PC-9 (cell line): Measurements from ENCODE around the gene RANBP10. TPM values are rescaled to one million over a fixed set of nuclear protein-coding genes. Genes with fewer than 3 reads are reported as not detected.

Source experiments
- BruUV-seq: library from RNA; stranded (reverse); fragments of 400-500 nt; replicated peaks from 2 replicates; lab custom pipeline; 2021; lab: Mats Ljungman, UMichigan
- CTCF ChIA-PET: fragments of 300-600 bp; sonication (Branson Sonifier 250); formaldehyde crosslinking; loops from one replicate; lab custom pipeline; 2022; ENCODE audit warnings: antibody characterized with exemption; lab: Charles Lee
- POLR2A ChIA-PET: fragments of 300-600 bp; sonication (Branson Sonifier 250); formaldehyde crosslinking; loops from one replicate; lab custom pipeline; 2022; ENCODE audit warnings: antibody characterized with exemption; ENCODE audit not compliant: unreplicated experiment; lab: Charles Lee
- DNase-seq, 2 experiments: peaks; one replicate each; pipeline versions ENCODE4 v3.0.0 to v3.0.0-alpha.2; 2015 to 2022; ENCODE audit warnings: mixed read lengths in 1 of 2
- H2AFZ ChIP-seq: fragments of 200-600 bp; sonication (generic); 2 replicates; pipeline ENCODE4 v1.8.1; 2017; ENCODE audit warnings: antibody characterized with exemption
- H3F3A ChIP-seq: fragments of 200-600 bp; sonication (generic); 2 replicates; pipeline ENCODE4 v1.8.1; 2017; ENCODE audit warnings: antibody characterized with exemption, mild to moderate bottlenecking, low read depth; ENCODE audit not compliant: insufficient read depth
- H3K27ac ChIP-seq: fragments of 200-600 bp; sonication (generic); 2 replicates; pipeline ENCODE4 v1.6.1; 2016; ENCODE audit warnings: mixed run types
- H3K27me3 ChIP-seq: fragments of 200-600 bp; sonication (generic); 2 replicates; pipeline ENCODE4 v1.6.1; 2016; ENCODE audit warnings: low read depth, mixed run types; ENCODE audit not compliant: insufficient read depth
- H3K36me3 ChIP-seq: fragments of 200-600 bp; sonication (generic); 2 replicates; pipeline ENCODE4 v1.6.1; 2016; ENCODE audit warnings: low read depth, mixed run types
- H3K4me1 ChIP-seq: fragments of 200-600 bp; sonication (generic); replicated peaks from 2 replicates; pipeline ENCODE4 v1.6.1; 2016; ENCODE audit warnings: mixed run types; ENCODE audit not compliant: insufficient read depth
- H3K4me2 ChIP-seq: fragments of 200-600 bp; sonication (generic); 2 replicates; pipeline ENCODE4 v1.6.1; 2017; ENCODE audit warnings: mixed run types
- H3K4me3 ChIP-seq: fragments of 200-600 bp; sonication (generic); 2 replicates; pipeline ENCODE4 v1.6.1; 2016; ENCODE audit warnings: mixed run types
- H3K79me2 ChIP-seq: fragments of 200-600 bp; sonication (generic); 2 replicates; pipeline ENCODE4 v1.6.1; 2017; ENCODE audit warnings: low read depth, mixed run types
- H3K9me2 ChIP-seq: fragments of 200-600 bp; sonication (generic); 2 replicates; pipeline ENCODE4 v1.8.1; 2017; ENCODE audit warnings: mild to moderate bottlenecking; ENCODE audit not compliant: insufficient read depth
- H3K9me3 ChIP-seq: fragments of 200-600 bp; sonication (generic); 2 replicates; pipeline ENCODE4 v1.8.1; 2016; ENCODE audit warnings: low read depth; ENCODE audit not compliant: insufficient read depth
- H4K20me1 ChIP-seq: fragments of 200-600 bp; sonication (generic); 2 replicates; pipeline ENCODE4 v1.8.1; 2017; ENCODE audit not compliant: insufficient read depth
- EZH2 ChIP-seq: fragments of 200-600 bp; sonication (generic); IDR thresholded peaks from 2 replicates; pipeline ENCODE4 v1.8.0; 2017; ENCODE audit warnings: antibody characterized with exemption, low read depth
- intact Hi-C: fragments of 100-400 bp; cut with micrococcal nuclease; formaldehyde crosslinking; loops from one replicate; pipeline ENCODE4 v1.10.0; 2022; ENCODE audit not compliant: unreplicated experiment
- total RNA-seq: library from RNA; stranded (reverse); gene quantifications from 2 replicates; pipeline ENCODE4 v1.2.3, GENCODE V29; 2021
- TF ChIP-seq, protein P1 (sequence below): fragments of 200-600 bp; sonication (generic); conservative IDR thresholded peaks from 2 replicates; pipeline ENCODE4 v1.6.1; 2017; ENCODE audit warnings: mixed run types, antibody characterized with exemption, mild to moderate bottlenecking, moderate library complexity

Gene RANBP10
- total RNA-seq, 1 experiment from 2014 or later = 21.0 TPM

- Histone ChIP-seq H4K20me1 (no peaks in the 10 kb centered on the region; the same call in 1 of the 2 replicates), H3K9me2 (no peaks in the 10 kb centered on the region), H2AFZ (no peak overlapping the region), H3K4me3 (no peak overlapping the region), H3K27me3 (no peaks in the 10 kb centered on the region), H3K79me2 (peaks cover 57% of the 10 kb centered on the region), H3K27ac (no peak overlapping the region), H3F3A (no peaks in the 10 kb centered on the region), H3K9me3 (no peaks in the 10 kb centered on the region), H3K4me2 (no peak overlapping the region), H3K36me3 (peaks cover 6% of the 10 kb centered on the region; the same call in 1 of the 2 replicates), H3K4me1 (peaks cover 8% of the 10 kb centered on the region)
- TF ChIP-seq EZH2 = no peak
- TF ChIP-seq, protein P1, sequence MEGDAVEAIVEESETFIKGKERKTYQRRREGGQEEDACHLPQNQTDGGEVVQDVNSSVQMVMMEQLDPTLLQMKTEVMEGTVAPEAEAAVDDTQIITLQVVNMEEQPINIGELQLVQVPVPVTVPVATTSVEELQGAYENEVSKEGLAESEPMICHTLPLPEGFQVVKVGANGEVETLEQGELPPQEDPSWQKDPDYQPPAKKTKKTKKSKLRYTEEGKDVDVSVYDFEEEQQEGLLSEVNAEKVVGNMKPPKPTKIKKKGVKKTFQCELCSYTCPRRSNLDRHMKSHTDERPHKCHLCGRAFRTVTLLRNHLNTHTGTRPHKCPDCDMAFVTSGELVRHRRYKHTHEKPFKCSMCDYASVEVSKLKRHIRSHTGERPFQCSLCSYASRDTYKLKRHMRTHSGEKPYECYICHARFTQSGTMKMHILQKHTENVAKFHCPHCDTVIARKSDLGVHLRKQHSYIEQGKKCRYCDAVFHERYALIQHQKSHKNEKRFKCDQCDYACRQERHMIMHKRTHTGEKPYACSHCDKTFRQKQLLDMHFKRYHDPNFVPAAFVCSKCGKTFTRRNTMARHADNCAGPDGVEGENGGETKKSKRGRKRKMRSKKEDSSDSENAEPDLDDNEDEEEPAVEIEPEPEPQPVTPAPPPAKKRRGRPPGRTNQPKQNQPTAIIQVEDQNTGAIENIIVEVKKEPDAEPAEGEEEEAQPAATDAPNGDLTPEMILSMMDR = no peak
- no peak for DNase-seq
- CTCF ChIA-PET = no interaction called here
- intact Hi-C loops = no loop called here
- no TSS peak for BruUV-seq
- POLR2A ChIA-PET = no interaction called here
Observed at GRCh38 chr16:67801241-67801640, 5.1 kb downstream of the RANBP10 start.

DNA sequence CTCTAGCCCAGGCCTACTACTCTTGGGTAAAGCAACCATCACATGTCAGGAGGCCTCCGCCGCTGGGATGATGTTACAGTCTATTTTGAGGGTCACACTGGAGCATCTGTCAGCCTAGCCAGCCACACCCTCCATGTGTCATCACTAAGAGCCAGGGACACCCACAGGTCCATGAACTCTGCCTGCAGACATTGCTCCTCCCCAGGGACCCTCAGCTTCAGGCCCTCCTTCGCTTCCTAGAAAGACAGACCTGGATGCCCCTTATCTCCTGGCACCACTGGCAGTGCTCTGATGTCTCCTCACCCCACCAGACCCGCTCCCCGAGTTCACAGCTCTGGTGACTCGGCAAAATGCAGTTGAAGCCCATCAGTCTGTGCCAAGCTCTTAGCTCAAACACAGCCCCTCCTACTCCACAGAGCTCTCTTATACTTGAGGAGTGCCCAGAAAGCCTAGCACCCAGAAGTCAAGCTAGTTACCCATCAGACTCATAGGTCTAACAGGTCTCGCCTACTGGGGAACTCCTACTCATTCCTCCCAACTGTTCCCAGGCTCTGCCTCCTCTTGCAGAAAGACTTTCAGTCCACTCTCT, 5.9 kb downstream of the RANBP10 start:
- Histone ChIP-seq H3K36me3 (peaks cover 6% of the 10 kb centered on the region; the same call in 1 of the 2 replicates), H4K20me1 (no peaks in the 10 kb centered on the region; the same call in 1 of the 2 replicates), H3K9me3 (no peaks in the 10 kb centered on the region), H3F3A (no peaks in the 10 kb centered on the region), H3K9me2 (no peaks in the 10 kb centered on the region), H3K79me2 (peaks cover 49% of the 10 kb centered on the region), H3K27ac (no peak overlapping the region), H2AFZ (no peak overlapping the region), H3K4me2 (no peak overlapping the region), H3K27me3 (no peaks in the 10 kb centered on the region), H3K4me3 (no peak overlapping the region), H3K4me1 (peaks cover 8% of the 10 kb centered on the region)
- no peak for TF ChIP-seq EZH2
- TF ChIP-seq, protein P1 = no peak
- intact Hi-C loops = no loop called here
- POLR2A ChIA-PET = no interaction called here
- no TSS peak for BruUV-seq
- DNase-seq = no peak
- CTCF ChIA-PET = no interaction called here

GRCh38 chr16:67796099-67796718, 10.2 kb downstream of the RANBP10 start:
- H3K4me3 ChIP-seq = no peak overlapping the region
- no TSS peak for BruUV-seq
- no peaks in the 10 kb centered on the region for H3K36me3 ChIP-seq
- H3K4me1 ChIP-seq = no peaks in the 10 kb centered on the region
- ChIA-PET CTCF (interaction anchor here (0.6 kb wide), 1 partner anchor 18 kb away, joined by 4 read pairs; no protein-coding TSS in a partner anchor), POLR2A (interaction anchor here (0.5 to 0.6 kb wide), 2 partner anchors 8 to 231 kb away, joined by 3 read pairs; no protein-coding TSS in a partner anchor)
- H3K79me2 ChIP-seq = peaks cover 16% of the 10 kb centered on the region
- H3K9me2 ChIP-seq = no peaks in the 10 kb centered on the region
- intact Hi-C loops = no loop called here
- TF ChIP-seq, protein P1 = no peak
- no peak for TF ChIP-seq EZH2
- H3K4me2 ChIP-seq = no peak overlapping the region
- no peak overlapping the region for H3K27ac ChIP-seq
- H3K27me3 ChIP-seq = no peaks in the 10 kb centered on the region
- no peak for DNase-seq
- H3K9me3 ChIP-seq = no peaks in the 10 kb centered on the region
- H2AFZ ChIP-seq = no peak overlapping the region
- H3F3A ChIP-seq = no peaks in the 10 kb centered on the region
- H4K20me1 ChIP-seq = no peaks in the 10 kb centered on the region
